NCI-H524 (cell line): ENCODE data around the gene EPHA6.
A peak's percentile ranks its signal among the peaks of the same experiment; 100 is the strongest.
"Not testable (repeated sequence)": the region's sequence is repeated elsewhere in the genome, so short reads cannot be mapped to it uniquely, and the experiment has no call there.

ENCODE experiments used
- DNase-seq, 2 experiments: peaks; one replicate each; lab custom pipeline; 2025; lab: John Stamatoyannopoulos, UW

The EPHA6 gene

DNA sequence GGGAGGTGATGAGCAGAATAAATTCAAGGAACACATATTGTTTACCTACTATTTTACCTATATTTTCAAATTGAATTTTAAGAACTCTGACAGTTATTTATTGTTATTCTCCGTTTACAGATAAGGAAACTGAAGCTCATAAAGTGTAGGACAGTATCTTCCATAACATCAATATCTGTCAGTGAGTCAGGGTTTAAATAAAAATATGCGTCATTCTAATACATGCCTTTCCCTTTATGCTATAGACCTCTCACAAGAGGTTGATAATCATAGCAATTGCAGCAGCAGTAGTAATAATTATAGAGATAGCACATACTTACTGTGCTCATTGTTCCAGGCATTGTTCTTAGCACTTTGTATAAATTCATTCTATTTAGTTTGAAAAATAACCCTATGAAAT lies 101.1 kb downstream of the EPHA6 start:
- DNase-seq = no peak

DNA sequence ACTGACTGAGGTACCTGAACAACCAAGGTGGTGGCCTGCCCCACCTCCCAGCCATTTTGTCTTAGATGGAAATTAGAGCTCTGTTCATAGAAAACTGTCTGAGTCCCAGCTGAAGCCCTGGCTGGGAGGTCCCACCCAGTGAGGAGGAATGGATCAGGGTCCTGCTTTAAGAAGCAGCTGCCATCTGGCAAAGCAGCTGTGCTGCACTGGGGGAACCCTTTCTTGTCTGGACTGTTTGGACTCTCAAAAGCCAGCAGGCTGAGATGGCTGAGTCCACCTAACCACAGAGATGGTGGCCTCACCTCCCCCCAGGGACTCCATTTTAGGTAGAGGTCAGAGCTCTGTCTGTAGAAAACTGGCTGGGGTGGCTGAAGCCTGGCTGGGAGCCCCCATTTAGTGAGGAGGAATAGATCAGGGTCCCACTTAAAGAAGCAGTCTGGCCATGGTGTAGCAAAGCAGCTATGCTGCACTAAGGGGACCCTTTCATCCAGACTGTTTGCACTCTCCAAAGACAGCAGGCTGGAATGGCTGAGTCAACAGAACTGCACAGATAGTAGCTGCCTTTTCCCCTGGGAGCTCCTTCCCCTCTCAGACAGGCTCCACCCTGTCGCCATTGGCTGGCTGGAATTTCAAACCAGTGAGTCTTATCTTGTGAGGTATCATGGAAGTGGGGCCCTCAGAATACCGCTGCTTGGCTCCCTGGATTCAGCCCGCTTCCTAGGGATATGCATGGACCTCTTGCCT lies 116.9 kb downstream of the EPHA6 start:
- peak; percentile 98 to 99 for DNase-seq

DNA sequence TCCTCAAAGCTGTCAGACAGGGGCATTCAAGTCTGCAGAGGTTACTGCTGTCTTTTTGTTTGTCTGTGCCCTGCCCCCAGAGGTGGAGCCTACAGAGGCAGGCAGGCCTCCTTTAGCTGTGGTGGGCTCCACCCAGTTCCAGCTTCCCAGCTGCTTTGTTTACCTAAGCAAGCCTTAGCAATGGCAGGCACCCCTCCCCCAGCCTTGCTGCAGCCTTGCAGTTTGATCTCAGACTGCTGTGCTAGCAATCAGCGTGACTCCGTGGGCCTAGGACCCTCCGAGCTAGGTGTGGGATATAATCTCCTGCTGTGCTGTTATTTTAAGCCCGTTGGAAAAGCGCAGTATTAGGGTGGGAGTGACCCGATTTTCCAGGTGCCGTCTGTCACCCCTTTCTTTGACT lies 127.7 kb downstream of the EPHA6 start:
- DNase-seq = not testable (repeated sequence)

DNA sequence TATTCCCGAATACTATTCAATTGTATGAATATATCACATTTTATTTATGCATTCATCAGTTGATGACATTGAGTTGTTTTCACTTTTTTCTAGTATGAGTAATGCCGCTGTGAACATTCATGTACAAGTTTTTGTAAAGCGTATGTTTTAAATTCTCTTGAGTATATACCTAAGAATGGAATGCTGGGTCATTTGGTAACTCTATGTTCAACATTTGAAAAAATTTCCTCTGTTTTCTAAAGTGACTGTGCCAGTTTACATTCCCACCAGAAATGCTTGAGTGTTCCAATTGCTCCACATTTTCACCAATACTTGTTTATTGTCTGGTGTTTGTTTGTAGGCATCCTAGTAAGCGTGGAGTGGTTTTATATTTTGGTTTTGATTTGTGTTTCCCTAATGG lies 144.5 kb downstream of the EPHA6 start:
- DNase-seq = no peak

DNA sequence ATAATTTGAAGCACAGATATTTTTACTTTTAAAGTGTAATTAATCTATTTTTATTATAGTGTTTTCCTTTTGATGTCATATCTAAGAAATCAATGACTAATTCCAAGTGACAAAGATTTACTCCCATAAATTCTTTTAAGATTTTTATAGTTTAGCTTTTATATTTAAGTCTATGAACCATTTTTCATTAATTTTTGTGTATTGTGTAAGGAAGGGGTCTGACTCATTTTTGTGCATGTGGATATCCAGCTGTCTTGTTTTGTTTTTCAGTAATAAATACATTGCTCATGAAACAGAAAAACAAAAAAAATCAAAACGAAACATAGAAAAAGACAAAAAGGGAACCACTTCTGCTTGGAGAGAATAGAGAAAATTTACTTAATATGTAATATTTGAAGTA lies 145.1 kb downstream of the EPHA6 start:
- no peak for DNase-seq

DNA sequence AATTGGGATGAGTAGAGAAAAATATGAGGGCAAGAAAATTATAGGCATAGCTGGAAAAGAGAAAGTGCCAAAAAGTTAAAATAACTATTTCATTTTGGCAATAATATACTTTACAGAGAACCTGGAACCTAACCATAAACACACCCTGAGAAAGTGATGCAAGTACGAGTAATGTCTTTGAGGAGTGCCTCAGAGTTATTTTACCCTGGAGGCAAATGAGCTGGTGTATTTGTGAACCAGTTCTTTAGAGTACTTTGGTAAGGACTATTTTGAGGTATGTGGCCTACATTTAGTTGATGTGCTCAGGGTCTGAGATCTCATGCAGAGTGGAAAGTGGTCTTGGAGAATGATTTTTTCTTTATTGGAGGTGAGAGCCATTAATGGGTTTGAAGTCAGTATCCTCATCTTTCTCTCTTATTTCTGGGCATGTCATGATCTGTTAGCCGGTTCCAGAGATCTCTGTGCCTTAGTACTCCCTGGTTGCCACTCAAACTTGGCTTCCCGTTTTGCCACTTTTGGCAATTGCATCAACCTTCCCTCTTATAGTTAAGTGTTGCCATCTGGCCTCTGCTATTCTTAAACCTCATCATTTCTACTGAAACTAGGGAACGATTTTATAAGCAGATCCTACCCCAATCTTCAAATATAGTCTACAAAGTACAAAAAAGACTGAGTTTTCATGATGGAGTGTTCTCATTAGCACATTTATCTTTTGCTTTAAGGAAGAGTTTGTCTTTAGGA lies 145.7 kb downstream of the EPHA6 start:
- peak; percentile 90 to 92 for DNase-seq

DNA sequence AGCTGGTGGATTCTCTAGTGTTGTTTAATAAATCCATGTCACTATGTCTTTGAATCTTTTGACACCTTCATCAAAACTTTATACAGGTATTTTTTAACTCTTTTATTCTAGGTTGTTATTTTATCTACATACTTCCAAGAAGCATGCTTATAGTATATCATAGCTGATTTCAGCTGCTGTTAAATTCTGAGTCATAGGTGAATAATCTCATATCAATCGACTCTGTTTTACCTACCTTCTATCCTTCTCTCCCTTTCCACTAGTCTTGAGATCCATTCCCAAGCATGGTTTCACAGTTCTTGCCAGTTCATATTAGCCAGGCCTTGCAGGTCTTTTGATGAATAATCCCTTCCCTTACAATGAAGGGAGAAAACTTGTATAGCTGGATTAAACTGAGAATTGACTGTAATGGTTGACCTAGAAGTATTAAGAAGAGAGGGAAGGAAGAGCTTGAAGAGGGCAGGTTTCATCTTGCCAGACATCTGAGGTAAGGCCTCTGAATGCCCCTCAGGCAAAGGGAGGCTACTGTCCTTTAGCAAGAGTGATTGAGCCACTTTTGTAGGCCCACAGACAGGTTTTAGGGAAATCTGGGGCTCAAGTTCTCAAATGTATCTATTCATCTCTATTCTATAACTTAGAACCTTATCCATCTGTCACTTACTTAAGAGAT lies 146.4 kb downstream of the EPHA6 start:
- peak; percentile 13 to 67 for DNase-seq

DNA sequence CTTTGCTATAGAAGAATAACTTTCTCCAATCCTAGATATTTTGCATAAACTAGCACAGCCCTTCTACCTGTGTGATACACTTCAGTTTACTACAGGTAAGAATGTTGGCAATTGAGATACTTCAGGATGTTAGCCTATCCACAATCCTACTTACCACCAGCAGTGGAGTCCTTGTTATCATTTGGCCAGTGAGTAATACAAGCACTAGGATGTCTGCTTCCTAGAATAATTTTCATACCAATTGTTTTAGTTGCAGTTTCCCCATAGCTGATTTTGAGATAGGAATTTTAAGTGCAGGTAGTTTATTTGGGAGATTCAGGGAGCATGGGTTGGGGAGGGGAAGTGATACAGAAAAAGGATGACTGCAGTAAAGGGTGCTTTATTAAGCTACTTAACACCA lies 147.2 kb downstream of the EPHA6 start:
- DNase-seq = no peak

DNA sequence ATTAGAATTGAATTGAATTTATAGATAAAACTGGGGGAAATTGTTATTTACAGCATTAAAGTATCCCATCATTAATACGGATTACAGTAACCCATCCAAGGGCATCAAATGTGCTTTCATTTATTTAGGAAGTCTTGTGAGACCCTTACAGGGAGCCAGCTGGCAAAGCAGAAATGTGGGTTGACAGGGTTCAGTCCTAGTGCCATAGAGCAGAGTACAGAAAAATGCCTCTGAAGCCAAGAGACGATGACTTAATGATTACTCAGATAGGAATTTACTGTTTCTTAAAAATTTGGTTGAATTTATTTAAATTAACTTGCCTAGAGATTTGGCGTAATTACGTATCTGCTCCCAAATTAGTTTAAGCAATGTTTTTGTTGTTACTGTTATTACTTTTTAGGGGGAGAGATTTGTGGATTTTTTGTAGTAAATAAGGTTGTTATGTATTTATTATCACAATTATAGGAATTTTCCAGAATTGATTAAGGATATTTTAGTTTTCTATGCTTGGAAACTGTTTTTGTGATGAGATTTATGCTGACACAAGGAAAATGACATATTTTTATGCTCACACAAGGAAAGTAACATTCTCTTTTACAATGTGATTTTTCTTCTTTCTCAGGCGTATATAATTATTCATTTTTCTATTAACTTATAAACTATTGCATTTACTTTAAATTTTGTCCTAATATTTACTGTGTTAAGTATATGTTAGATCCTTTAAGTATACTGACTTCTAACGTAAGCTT lies 152.0 kb downstream of the EPHA6 start:
- peak; percentile 24 to 71 for DNase-seq

DNA sequence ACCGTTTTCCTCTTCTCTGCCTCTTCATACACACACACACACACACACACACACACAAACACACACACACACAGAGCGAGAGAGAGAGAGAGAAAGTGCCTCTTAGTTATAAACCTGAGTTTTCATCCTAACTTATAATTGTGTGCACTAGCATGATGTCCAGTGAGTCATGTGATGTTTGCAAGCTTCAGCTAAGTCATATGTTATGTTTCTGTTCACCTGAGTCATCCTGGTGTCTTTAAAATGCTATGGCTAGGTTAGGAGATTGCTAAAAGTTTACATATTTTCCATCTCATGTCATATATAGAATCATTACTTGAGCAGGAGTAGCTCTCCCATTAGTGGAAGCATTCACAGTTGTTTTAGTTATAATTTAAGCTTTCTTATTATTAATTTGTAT lies 155.8 kb downstream of the EPHA6 start:
- DNase-seq = no peak

DNA sequence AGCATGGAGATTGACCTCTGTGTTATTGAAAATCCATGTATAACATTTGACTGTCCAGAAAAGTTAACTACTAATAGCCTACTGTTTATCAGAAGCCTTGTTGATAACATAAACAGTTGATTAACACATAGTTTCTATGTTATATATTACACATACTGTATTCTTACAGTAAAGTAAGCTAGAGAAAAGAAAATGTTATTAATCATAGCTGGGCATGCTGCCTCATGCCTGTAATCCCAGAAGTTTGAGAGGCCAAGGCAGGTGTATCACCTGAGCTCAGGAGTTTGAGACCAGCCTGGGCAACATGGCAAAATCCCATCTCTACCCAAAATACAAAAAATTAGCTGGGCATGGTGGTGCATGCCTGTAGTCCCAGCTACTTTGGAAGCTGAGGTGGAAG lies 163.3 kb downstream of the EPHA6 start:
- no peak for DNase-seq

DNA sequence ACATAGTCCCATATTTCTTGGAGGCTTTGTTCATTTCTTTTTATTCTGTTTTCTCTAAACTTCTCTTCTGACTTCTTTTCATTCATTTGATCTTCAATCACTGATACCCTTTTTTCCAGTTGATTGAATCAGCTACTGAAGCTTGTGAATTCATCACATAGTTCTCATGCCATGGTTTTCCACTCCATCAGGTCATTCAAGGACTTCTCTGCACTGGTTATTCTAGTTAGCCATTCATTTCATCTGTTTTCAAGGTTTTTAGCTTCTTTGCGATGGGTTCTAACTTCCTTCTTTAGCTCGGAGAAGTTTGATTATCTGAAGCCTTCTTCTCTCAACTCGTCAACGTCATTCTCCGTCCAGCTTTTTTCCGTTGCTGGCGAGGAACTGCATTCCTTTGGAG lies 169.3 kb downstream of the EPHA6 start:
- not testable (repeated sequence) for DNase-seq

DNA sequence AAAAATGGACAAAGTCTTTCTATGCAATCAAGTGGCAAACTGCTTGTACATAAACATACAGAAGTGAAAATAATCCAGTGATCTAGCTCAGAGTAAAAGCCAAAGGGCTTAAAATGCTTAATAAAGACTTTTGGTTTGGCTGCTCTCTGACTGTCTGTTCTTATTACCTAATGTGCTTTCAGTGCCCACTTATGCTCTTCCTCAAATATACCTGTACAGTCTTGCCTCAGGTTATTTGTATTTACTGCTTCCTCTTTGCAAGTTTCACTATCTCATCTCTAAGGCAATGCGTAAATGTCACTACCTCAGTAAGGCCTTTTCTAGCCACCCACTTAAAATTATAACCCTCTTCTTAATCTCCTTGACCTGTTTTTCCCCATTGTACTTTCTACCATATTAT lies 171.8 kb downstream of the EPHA6 start:
- no peak for DNase-seq

DNA sequence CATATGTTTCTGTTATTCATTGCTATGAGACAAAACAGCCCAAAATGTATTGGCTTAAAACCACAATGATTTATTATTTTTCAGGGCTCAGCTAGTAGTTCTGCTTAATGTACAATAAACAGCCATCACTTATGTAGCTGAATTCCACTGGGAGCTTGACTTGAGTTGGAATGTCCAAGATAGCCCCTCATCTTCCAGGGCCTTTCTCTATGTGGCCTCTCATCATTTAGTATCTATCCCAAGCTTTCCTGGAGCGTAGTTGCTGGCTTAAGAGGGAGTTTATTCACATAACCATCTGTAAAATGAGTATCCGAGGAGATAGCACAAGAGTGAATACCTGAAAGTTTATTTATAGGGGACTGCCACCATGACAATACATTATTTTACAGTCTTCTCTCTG lies 176.8 kb downstream of the EPHA6 start:
- DNase-seq = peak in 1 of 2 experiments; percentile 31

DNA sequence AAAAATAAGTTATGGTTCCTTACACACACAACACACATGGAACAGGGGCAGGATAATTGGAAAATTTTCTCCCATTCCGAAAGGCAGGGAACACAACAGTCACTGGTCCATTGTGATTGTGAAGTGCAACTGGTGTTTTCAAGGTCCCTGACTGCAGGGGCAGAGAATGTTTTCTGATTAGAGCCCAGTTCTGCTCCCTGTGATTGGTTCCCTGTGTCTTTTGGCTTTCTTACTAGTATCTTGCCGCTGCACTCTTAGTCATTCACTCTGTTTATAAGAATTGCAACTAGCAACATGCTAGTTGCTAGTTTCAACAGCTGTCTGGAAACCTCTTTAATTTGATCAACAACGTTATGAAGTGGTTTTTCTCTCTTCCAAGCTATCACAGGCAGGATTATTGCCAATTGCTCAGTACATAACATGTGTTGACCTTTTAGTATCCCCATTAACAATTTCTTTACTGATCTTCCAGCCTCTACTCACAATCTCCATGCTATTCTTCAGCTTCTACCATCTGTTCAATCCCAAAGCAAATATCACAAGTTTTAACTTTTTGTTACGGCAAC lies 177.5 kb downstream of the EPHA6 start:
- peak; percentile 80 to 96 for DNase-seq

DNA sequence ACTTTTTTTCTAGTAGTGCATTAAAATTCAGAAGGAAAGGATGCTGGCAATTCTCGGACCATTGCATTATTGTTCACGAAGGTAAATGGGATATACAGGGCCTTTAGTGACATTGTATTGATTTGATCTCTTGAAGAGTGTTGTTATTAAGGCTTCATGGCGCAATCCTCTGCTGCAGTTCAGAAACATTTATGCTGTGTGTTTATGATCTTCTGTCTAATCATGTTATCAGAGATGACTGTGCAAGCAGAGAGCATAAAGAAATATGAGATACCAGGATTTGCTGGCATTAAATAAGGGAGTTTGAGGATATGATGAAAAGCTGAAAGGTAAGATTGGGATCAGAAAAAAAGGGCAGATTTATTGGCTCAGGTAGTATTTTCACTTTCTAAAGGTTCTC lies 180.6 kb downstream of the EPHA6 start:
- no peak for DNase-seq

DNA sequence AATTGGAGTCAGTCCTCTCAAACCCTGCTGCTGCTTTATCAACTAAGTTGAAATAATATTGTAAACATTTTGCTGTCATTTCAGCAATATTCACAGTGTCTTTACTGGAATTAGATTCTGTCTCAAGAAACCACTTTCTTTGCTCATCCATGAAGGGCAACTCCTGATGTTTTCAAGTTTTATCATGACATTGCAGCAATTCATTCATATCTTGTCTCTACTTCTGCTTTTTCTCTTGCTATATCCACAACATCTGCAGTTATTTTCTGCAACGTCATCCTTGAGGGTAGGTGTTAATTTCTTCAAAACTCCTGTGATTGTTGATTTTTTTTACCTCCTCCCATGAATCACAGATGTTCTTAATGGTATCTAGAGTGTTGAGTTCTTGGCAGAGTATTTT lies 181.6 kb downstream of the EPHA6 start:
- no peak for DNase-seq

DNA sequence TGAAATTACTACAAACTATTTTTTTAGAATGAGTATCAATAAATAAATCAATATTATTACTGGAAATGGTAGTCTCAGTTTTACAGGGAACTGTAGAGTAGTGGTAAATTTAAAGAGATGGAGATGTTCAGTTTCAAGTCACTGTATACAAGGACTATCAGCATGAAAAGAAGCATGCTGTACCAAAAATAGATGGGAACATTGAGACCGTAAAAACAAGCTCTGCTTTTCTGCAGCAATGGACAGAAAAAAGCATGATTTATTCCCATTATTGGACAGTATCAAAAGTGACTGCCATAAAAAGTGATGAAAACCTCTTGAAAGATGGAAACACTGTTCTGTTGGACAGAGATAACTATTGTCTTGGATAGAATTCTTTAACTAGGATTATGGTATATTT lies 187.2 kb downstream of the EPHA6 start:
- no peak for DNase-seq

DNA sequence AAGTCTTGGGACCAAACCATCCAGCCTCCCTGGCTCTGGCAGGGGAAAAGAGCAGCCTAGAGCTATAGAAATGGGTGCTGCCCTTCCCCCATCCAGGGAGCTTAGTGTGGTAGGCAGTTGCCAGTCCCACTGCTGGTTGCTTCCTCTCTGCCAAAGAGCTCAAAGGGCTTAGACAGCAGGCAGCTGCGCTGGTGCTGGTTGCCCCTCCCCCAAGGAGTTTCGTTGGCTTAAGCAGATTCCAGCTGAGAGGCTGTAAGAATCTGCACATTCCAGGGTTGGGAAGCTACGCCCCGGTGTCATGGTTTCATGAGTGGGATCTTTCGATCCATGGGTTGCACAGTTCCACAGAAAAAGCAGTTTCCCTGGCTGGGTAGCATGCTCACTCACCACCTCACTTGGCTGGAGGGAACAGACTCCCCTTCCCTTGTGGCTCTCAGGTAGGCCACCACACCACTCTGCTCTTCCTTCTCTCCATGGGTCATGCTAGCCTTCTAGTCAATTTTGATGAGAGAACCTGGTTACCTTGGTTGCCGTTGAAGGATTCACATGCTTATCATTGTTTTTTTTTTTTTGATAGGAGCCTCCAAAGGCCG lies 195.1 kb downstream of the EPHA6 start:
- peak; percentile 97 to 99 for DNase-seq

DNA sequence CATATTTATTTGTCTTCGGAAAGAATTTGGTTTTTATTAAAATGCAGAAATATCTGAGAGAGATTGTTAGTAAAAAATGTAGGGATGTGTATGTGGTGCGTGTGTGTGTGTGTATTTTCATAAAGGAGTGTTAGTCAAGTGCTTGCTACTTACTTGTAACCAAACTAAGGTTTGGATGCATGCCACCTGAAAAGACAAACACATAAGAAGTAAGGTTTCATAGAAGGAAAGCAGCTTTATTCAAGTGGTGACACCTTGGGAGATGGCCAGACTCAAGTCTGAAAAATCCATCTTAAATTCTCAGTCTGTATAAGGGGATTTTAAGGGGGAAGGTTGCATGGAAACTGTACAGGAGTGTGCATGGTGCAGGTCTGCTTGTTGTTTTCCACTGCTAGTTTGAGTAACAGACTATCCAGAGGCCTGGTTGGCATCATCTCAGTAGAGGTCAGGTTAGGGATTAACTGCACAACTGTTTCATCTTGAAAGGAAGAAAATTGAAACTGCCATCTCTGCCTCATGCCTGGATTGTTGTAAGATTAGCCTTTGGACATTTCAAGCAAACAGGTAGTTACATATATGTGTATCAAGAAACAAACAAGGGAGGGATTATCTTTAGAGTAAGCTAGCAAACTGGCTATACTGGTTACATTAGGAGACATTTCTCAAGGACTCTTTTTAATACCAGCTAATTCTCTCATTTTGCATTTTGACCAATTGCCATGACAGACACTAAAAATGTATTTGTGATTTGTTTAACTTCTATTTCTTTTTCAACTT lies 196.7 kb downstream of the EPHA6 start:
- DNase-seq = peak; percentile 72 to 89

DNA sequence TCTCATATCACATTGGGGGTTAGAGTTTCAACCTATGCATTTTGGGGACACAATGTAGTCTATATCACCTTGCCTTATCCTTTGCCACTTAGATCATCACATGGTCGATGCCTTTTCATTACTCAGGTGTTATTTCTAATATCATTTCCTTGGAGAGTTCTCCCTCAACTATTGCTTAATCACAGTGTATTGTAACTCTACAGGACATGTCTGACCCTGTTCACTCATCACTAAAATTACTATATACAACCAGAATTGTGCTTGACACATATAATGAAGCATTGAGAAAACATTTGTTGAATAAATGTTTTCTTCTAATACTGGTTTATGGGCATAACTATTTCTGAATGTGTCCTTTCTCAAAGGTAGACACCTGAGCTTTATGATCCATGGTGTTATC lies 207.4 kb downstream of the EPHA6 start:
- no peak for DNase-seq
